SH-SY5Y (cell line): ENCODE results near the gene ZFR2.

Experiments used
- GATA2 ChIP-seq: IDR thresholded peaks from 2 replicates; pipeline ENCODE4 v1.6.1; 2011; ENCODE audit warnings: mild to moderate bottlenecking, low read depth, low read length
- GATA3 ChIP-seq: IDR thresholded peaks from 2 replicates; pipeline ENCODE4 v1.6.1; 2011; ENCODE audit warnings: low read depth, mild to moderate bottlenecking, low read length, moderate library complexity

GRCh38 chr19:3767050-3767449 is 101.8 kb downstream of the ZFR2 start:
- TF ChIP-seq GATA2 = no peak
- no peak for TF ChIP-seq GATA3
